OCI-LY1 (cell line): ENCODE results near the gene EVL.

Source experiments
- CTCF ChIP-seq: fragments of 200-600 bp; sonication (generic), shearing (Covaris generic); IDR thresholded peaks from 2 replicates; pipeline ENCODE4 v1.5.1; 2017; ENCODE audit warnings: mild to moderate bottlenecking, antibody characterized with exemption, low read length, moderate library complexity, mixed read lengths
- EZH2 ChIP-seq: fragments of 200-600 bp; sonication (generic), shearing (Covaris generic); IDR thresholded peaks from 2 replicates; pipeline ENCODE4 v1.8.0; 2017; ENCODE audit warnings: borderline replicate concordance, mixed run types, mild to moderate bottlenecking, antibody characterized with exemption, low read length, moderate library complexity, mixed read lengths

GRCh38 chr14:100039903-100040302, 25.3 kb upstream of the EVL start:
- TF ChIP-seq CTCF (no peak), EZH2 (no peak)
